ENCODE results near the gene ZNF236.

Gene ZNF236

GRCh38 chr18:76997951-76998808 lies 175.8 kb downstream of the ZNF236 start:
- FAIRE-seq, result no peak
- TF ChIP-seq POLR2AphosphoS5 (IDR thresholded peaks at IDR 0.05; ENCODE audit: low read depth, low read length), result no peak
- no peak for DNase-seq (ENCODE audit: insufficient read length)

GRCh38 chr18:76999077-76999476 lies 176.7 kb downstream of the ZNF236 start:
- FAIRE-seq (no peak), DNase-seq (ENCODE audit: insufficient read length) (no peak)
- TF ChIP-seq POLR2A (IDR thresholded peaks at IDR 0.05; ENCODE audit: low read depth, low read length) (no peak), TAF1 (IDR thresholded peaks at IDR 0.05; ENCODE audit: borderline replicate concordance, low read depth, low read length) (no peak), POLR2AphosphoS5 (IDR thresholded peaks at IDR 0.05; ENCODE audit: low read depth, low read length) (no peak)

GRCh38 chr18:77000527-77000926 lies 178.2 kb downstream of the ZNF236 start:
- TF ChIP-seq POLR2A (IDR thresholded peaks at IDR 0.05; ENCODE audit: low read depth, low read length), result no peak
- TF ChIP-seq POLR2AphosphoS5 (IDR thresholded peaks at IDR 0.05; ENCODE audit: low read depth, low read length), result no peak
- TF ChIP-seq TAF1 (IDR thresholded peaks at IDR 0.05; ENCODE audit: borderline replicate concordance, low read depth, low read length), result no peak
- FAIRE-seq, result peak; percentile 67
- no peak for DNase-seq (ENCODE audit: insufficient read length)

- DNase-seq (ENCODE audit: insufficient read length), result no peak
- FAIRE-seq, result no peak
- no peak for TF ChIP-seq TAF1 (IDR thresholded peaks at IDR 0.05; ENCODE audit: borderline replicate concordance, low read depth, low read length)
- TF ChIP-seq POLR2AphosphoS5 (IDR thresholded peaks at IDR 0.05; ENCODE audit: low read depth, low read length), result no peak
- TF ChIP-seq POLR2A (IDR thresholded peaks at IDR 0.05; ENCODE audit: low read depth, low read length), result no peak
Measured at GRCh38 chr18:77001041-77001440, 178.7 kb downstream of the ZNF236 start.

GRCh38 chr18:77001979-77002378 lies 179.6 kb downstream of the ZNF236 start:
- TF ChIP-seq POLR2AphosphoS5 (IDR thresholded peaks at IDR 0.05; ENCODE audit: low read depth, low read length) (no peak), POLR2A (IDR thresholded peaks at IDR 0.05; ENCODE audit: low read depth, low read length) (no peak), TAF1 (IDR thresholded peaks at IDR 0.05; ENCODE audit: borderline replicate concordance, low read depth, low read length) (no peak)
- FAIRE-seq (peak; percentile 54), DNase-seq (ENCODE audit: insufficient read length) (no peak)

GRCh38 chr18:77002496-77002895 lies 180.1 kb downstream of the ZNF236 start:
- no peak for TF ChIP-seq TAF1 (IDR thresholded peaks at IDR 0.05; ENCODE audit: borderline replicate concordance, low read depth, low read length)
- no peak for TF ChIP-seq POLR2AphosphoS5 (IDR thresholded peaks at IDR 0.05; ENCODE audit: low read depth, low read length)
- no peak for TF ChIP-seq POLR2A (IDR thresholded peaks at IDR 0.05; ENCODE audit: low read depth, low read length)
- FAIRE-seq, result no peak
- no peak for DNase-seq (ENCODE audit: insufficient read length)

- FAIRE-seq, result no peak
- no peak for DNase-seq (ENCODE audit: insufficient read length)
- no peak for TF ChIP-seq TAF1 (IDR thresholded peaks at IDR 0.05; ENCODE audit: borderline replicate concordance, low read depth, low read length)
- no peak for TF ChIP-seq POLR2AphosphoS5 (IDR thresholded peaks at IDR 0.05; ENCODE audit: low read depth, low read length)
- TF ChIP-seq POLR2A (IDR thresholded peaks at IDR 0.05; ENCODE audit: low read depth, low read length), result no peak
Measured at GRCh38 chr18:77003316-77003715, 181.0 kb downstream of the ZNF236 start.

GRCh38 chr18:77004555-77005380 lies 182.4 kb downstream of the ZNF236 start:
- no peak for FAIRE-seq
- TF ChIP-seq POLR2A (IDR thresholded peaks at IDR 0.05; ENCODE audit: low read depth, low read length), result no peak
- no peak for TF ChIP-seq POLR2AphosphoS5 (IDR thresholded peaks at IDR 0.05; ENCODE audit: low read depth, low read length)
- TF ChIP-seq TAF1 (IDR thresholded peaks at IDR 0.05; ENCODE audit: borderline replicate concordance, low read depth, low read length), result no peak
- DNase-seq (ENCODE audit: insufficient read length), result no peak

GRCh38 chr18:77005651-77006195 lies 183.4 kb downstream of the ZNF236 start:
- DNase-seq (ENCODE audit: insufficient read length), result no peak
- no peak for FAIRE-seq
- TF ChIP-seq POLR2A (IDR thresholded peaks at IDR 0.05; ENCODE audit: low read depth, low read length), result no peak
- TF ChIP-seq TAF1 (IDR thresholded peaks at IDR 0.05; ENCODE audit: borderline replicate concordance, low read depth, low read length), result no peak
- TF ChIP-seq POLR2AphosphoS5 (IDR thresholded peaks at IDR 0.05; ENCODE audit: low read depth, low read length), result no peak

- FAIRE-seq (no peak), DNase-seq (ENCODE audit: insufficient read length) (no peak)
- no peak for TF ChIP-seq TAF1 (IDR thresholded peaks at IDR 0.05; ENCODE audit: borderline replicate concordance, low read depth, low read length)
- no peak for TF ChIP-seq POLR2A (IDR thresholded peaks at IDR 0.05; ENCODE audit: low read depth, low read length)
- TF ChIP-seq POLR2AphosphoS5 (IDR thresholded peaks at IDR 0.05; ENCODE audit: low read depth, low read length), result no peak
Measured at GRCh38 chr18:77006305-77007175, 184.2 kb downstream of the ZNF236 start.

GRCh38 chr18:77007251-77007650 lies 184.9 kb downstream of the ZNF236 start:
- FAIRE-seq (no peak), DNase-seq (ENCODE audit: insufficient read length) (no peak)
- TF ChIP-seq POLR2A (IDR thresholded peaks at IDR 0.05; ENCODE audit: low read depth, low read length) (no peak), POLR2AphosphoS5 (IDR thresholded peaks at IDR 0.05; ENCODE audit: low read depth, low read length) (no peak), TAF1 (IDR thresholded peaks at IDR 0.05; ENCODE audit: borderline replicate concordance, low read depth, low read length) (no peak)
